HCT116 (cell line): Measurements from ENCODE around the gene DIS3L2. TPM values are rescaled to one million over a fixed set of nuclear protein-coding genes. Genes with fewer than 3 reads are reported as not detected.

Experiments used
- ATAC-seq: fragments of 200-7000 bp; cut with Tn5 transposase; 2 replicates; pipeline ENCODE4 v1.9.1; 2020; ENCODE audit warnings: mild to moderate bottlenecking, moderate library complexity
- BruUV-seq: library from RNA; stranded (reverse); fragments of 400-500 nt; replicated peaks from 2 replicates; lab custom pipeline; 2021; lab: Mats Ljungman, UMichigan
- CTCF ChIA-PET: fragments of 300-600 bp; sonication (Branson Sonifier 250); formaldehyde crosslinking; loops from one replicate; lab custom pipeline; 2021; ENCODE audit warnings: antibody characterized with exemption; lab: Charles Lee
- POLR2A ChIA-PET: fragments of 300-600, 350-600 bp; sonication (Branson Sonifier 250); formaldehyde crosslinking; loops from one replicate; lab custom pipeline; 2021; ENCODE audit warnings: antibody characterized with exemption; lab: Charles Lee
- RAD21 ChIA-PET, 2 experiments: fragments of 300-600 bp; sonication (Branson Sonifier 250); formaldehyde crosslinking; loops; one replicate each; lab custom pipeline; 2023; ENCODE audit warnings: low total read pairs in 2 of 2; ENCODE audit not compliant: uncharacterized antibody in 2 of 2, unreplicated experiment in 2 of 2, low non-redundant PET in 1 of 2; lab: Charles Lee
- DNase-seq: peaks from one replicate; pipeline ENCODE4 v3.0.0-alpha.2; 2010; ENCODE audit warnings: low read depth, low spot score
- H2AFZ ChIP-seq: fragments of 200-600 bp; shearing (Covaris generic), sonication (generic); 2 replicates; pipeline ENCODE4 v1.6.1; 2017; ENCODE audit warnings: low read depth, mixed run types, mixed read lengths, antibody characterized with exemption, low read length; ENCODE audit not compliant: poor library complexity, severe bottlenecking
- H3K27ac ChIP-seq: 2 replicates; pipeline ENCODE4 v1.5.1; 2012; ENCODE audit warnings: low read depth, low read length
- H3K27me3 ChIP-seq: fragments of 200-600 bp; sonication (generic); 2 replicates; pipeline ENCODE4 v1.6.1; 2016; ENCODE audit warnings: mixed run types, low read length, mixed read lengths; ENCODE audit not compliant: insufficient read depth
- H3K36me3 ChIP-seq, 2 experiments: fragments of 200-500 bp in 1 of 2; fragments of 200-600 bp in 1 of 2; sonication (Bioruptor generic) in 1 of 2; sonication (generic) in 1 of 2; 2 replicates each; pipeline versions ENCODE4 v1.5.1 to v1.6.1; 2014 to 2016; ENCODE audit warnings: low read length in 2 of 2, inconsistent platforms in 1 of 2, mixed read lengths in 1 of 2, mixed run types in 1 of 2; ENCODE audit not compliant: insufficient read depth in 2 of 2, control insufficient read depth in 1 of 2
- H3K4me1 ChIP-seq, 2 experiments: fragments of 200-600 bp in 1 of 2; sonication (generic) in 1 of 2; 2 replicates each; pipeline versions ENCODE4 v1.5.1 to v1.6.1; 2012 to 2017; ENCODE audit warnings: low read length in 2 of 2, inconsistent platforms in 1 of 2, mild to moderate bottlenecking in 1 of 2, mixed read lengths in 1 of 2, mixed run types in 1 of 2, moderate library complexity in 1 of 2; ENCODE audit not compliant: insufficient read depth in 2 of 2, control insufficient read depth in 1 of 2
- H3K4me2 ChIP-seq: fragments of 200-600 bp; sonication (generic); 2 replicates; pipeline ENCODE4 v1.6.1; 2017; ENCODE audit warnings: mixed run types, low read length, mixed read lengths
- H3K4me3 ChIP-seq, 2 experiments: fragments of 200-600 bp in 1 of 2; sonication (generic) in 1 of 2; replicated peaks in 1 of 2; 2 replicates each; pipeline ENCODE4 v1.5.1; 2011 to 2016; ENCODE audit warnings: low read length in 2 of 2, control low read depth in 1 of 2, low read depth in 1 of 2, mild to moderate bottlenecking in 1 of 2, mixed read lengths in 1 of 2, mixed run types in 1 of 2
- H3K79me2 ChIP-seq: fragments of 200-600 bp; sonication (generic); 2 replicates; pipeline ENCODE4 v1.6.1; 2017; ENCODE audit warnings: mild to moderate bottlenecking, mixed run types, low read length, moderate library complexity, mixed read lengths; ENCODE audit not compliant: insufficient read depth
- H3K9ac ChIP-seq: fragments of 200-600 bp; sonication (generic); 2 replicates; pipeline ENCODE4 v1.6.1; 2016; ENCODE audit warnings: low read length, mixed read lengths
- H3K9me2 ChIP-seq: fragments of 200-600 bp; sonication (generic), shearing (Covaris generic); 2 replicates; pipeline ENCODE4 v1.6.1; 2017; ENCODE audit warnings: mixed run types, mild to moderate bottlenecking, moderate library complexity; ENCODE audit not compliant: insufficient read depth
- H3K9me3 ChIP-seq, 2 experiments: fragments of 200-500 bp in 1 of 2; fragments of 200-600 bp in 1 of 2; sonication (Bioruptor generic) in 1 of 2; sonication (generic) in 1 of 2; 2 replicates each; pipeline ENCODE4 v1.6.1; 2014 to 2017; ENCODE audit warnings: low read length in 2 of 2, mixed read lengths in 2 of 2, inconsistent platforms in 1 of 2, low read depth in 1 of 2, mild to moderate bottlenecking in 1 of 2, mixed run types in 1 of 2, moderate library complexity in 1 of 2; ENCODE audit not compliant: control insufficient read depth in 1 of 2, insufficient read depth in 1 of 2
- H4K20me1 ChIP-seq: fragments of 200-600 bp; sonication (generic), shearing (Covaris generic); 2 replicates; pipeline ENCODE4 v1.6.1; 2017; ENCODE audit warnings: mixed run types, mild to moderate bottlenecking, moderate library complexity; ENCODE audit not compliant: insufficient read depth
- CBX3 ChIP-seq: IDR thresholded peaks from 2 replicates; pipeline ENCODE4 v1.6.1; 2012; ENCODE audit warnings: low read depth
- CEBPB ChIP-seq: IDR thresholded peaks from 2 replicates; pipeline ENCODE4 v1.6.1; 2012; ENCODE audit warnings: low read depth
- EGR1 ChIP-seq: IDR thresholded peaks from 2 replicates; pipeline ENCODE4 v1.6.1; 2012; ENCODE audit warnings: low read depth
- ELF1 ChIP-seq: IDR thresholded peaks from 2 replicates; pipeline ENCODE4 v1.6.1; 2012; ENCODE audit warnings: low read depth, borderline replicate concordance
- EZH2 ChIP-seq: fragments of 200-600 bp; sonication (generic); IDR thresholded peaks from 2 replicates; pipeline ENCODE4 v1.6.1; 2017; ENCODE audit warnings: antibody characterized with exemption, mixed run types
- EZH2phosphoT487 ChIP-seq: fragments of 200-600 bp; IDR thresholded peaks from 2 replicates; pipeline ENCODE4 v1.6.1; 2018; ENCODE audit warnings: antibody characterized with exemption, borderline replicate concordance
- JUND ChIP-seq: IDR thresholded peaks from 2 replicates; pipeline ENCODE4 v1.6.1; 2012
- POLR2A ChIP-seq: IDR thresholded peaks from 2 replicates; pipeline ENCODE4 v1.7.0; 2011; ENCODE audit warnings: borderline replicate concordance; ENCODE audit not compliant: insufficient read depth, insufficient read length; ENCODE audit errors: extremely low read depth
- RAD21 ChIP-seq: IDR thresholded peaks from 2 replicates; pipeline ENCODE4 v1.6.1; 2012; ENCODE audit warnings: low read depth, mild to moderate bottlenecking
- SIN3A ChIP-seq: IDR thresholded peaks from 2 replicates; pipeline ENCODE4 v1.6.1; 2012; ENCODE audit warnings: low read depth
- TCF7L2 ChIP-seq: IDR thresholded peaks from 2 replicates; pipeline ENCODE4 v1.7.0; 2011; ENCODE audit warnings: borderline replicate concordance, inconsistent platforms; ENCODE audit not compliant: insufficient read depth, insufficient read length; ENCODE audit errors: extremely low read depth
- ZFX ChIP-seq: fragments of 450-650 bp; IDR thresholded peaks from 2 replicates; pipeline ENCODE4 v1.6.1; 2017
- ZNF274 ChIP-seq: fragments of 200-500 bp; sonication (Bioruptor generic); IDR thresholded peaks from 2 replicates; pipeline ENCODE4 v1.6.1; 2014; ENCODE audit warnings: mild to moderate bottlenecking, low read depth, low read length, inconsistent platforms
- intact Hi-C: fragments of 100-400 bp; cut with micrococcal nuclease; formaldehyde crosslinking; loops from 2 replicates; pipeline ENCODE4 v1.10.0; 2022
- total RNA-seq: library from RNA; stranded (reverse); gene quantifications from one replicate; pipeline ENCODE4 v1.2.1, GENCODE V29; 2021; ENCODE audit not compliant: unreplicated experiment
- TF ChIP-seq, protein P1 (sequence below): IDR thresholded peaks from 2 replicates; pipeline ENCODE4 v1.6.1; 2012
- TF ChIP-seq, protein P2 (sequence below), 3 experiments: fragments of 200-600 bp in 1 of 3; sonication (generic) in 1 of 3; IDR thresholded peaks in 2 of 3; conservative IDR thresholded peaks in 1 of 3; 2 replicates each; pipeline ENCODE4 v1.5.1; 2012 to 2017; ENCODE audit warnings: low read depth in 2 of 3, low read length in 2 of 3, antibody characterized with exemption in 1 of 3, borderline replicate concordance in 1 of 3, control low read depth in 1 of 3, mild to moderate bottlenecking in 1 of 3, mixed read lengths in 1 of 3, mixed run types in 1 of 3, moderate library complexity in 1 of 3; ENCODE audit not compliant: insufficient read depth in 1 of 3

Gene DIS3L2
- total RNA-seq, 1 experiment from 2014 or later: 42.5 TPM

DNA sequence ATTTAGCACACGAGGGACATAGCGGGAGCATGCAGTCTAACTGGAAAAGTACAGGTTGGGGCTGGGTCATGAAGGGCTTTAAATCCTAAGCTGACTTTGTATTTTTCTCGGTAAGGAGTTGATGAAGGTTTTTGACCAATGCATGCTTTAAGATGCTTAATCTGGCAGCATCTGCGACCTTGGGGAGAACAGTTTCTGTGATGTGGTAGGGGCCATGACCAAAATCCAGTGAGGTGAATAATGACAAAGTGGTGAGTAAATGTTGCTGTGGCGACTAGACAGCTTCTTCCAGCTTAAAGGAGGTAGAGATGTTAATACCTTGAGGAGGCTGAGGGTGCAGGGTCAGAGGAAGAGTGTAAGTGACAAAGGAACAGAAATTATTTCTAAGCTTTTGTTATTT is 242.4 kb downstream of the DIS3L2 start:
- Histone ChIP-seq H3K9ac (no peak overlapping the region), H2AFZ (no peak overlapping the region), H3K36me3 (no peaks in the 10 kb centered on the region), H3K9me2 (no peaks in the 10 kb centered on the region), H3K4me2 (no peak overlapping the region), H3K4me1 (no peaks in the 10 kb centered on the region), H3K27me3 (no peaks in the 10 kb centered on the region), H4K20me1 (no peaks in the 10 kb centered on the region), H3K27ac (no peak overlapping the region), H3K4me3 (no peak overlapping the region), H3K9me3 (no peaks in the 10 kb centered on the region), H3K79me2 (no peaks in the 10 kb centered on the region)
- BruUV-seq: no TSS peak
- POLR2A ChIA-PET: no interaction called here
- RAD21 ChIA-PET: no interaction called here
- ATAC-seq (no peak), DNase-seq (no peak)
- TF ChIP-seq JUND (no peak), SIN3A (no peak), POLR2A (no peak), TCF7L2 (no peak), ZFX (no peak), RAD21 (no peak), CEBPB (no peak), EZH2phosphoT487 (no peak), ELF1 (no peak), EZH2 (no peak), CBX3 (no peak), EGR1 (no peak), ZNF274 (no peak)
- TF ChIP-seq, protein P1, sequence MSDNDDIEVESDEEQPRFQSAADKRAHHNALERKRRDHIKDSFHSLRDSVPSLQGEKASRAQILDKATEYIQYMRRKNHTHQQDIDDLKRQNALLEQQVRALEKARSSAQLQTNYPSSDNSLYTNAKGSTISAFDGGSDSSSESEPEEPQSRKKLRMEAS: no peak
- TF ChIP-seq, protein P2, sequence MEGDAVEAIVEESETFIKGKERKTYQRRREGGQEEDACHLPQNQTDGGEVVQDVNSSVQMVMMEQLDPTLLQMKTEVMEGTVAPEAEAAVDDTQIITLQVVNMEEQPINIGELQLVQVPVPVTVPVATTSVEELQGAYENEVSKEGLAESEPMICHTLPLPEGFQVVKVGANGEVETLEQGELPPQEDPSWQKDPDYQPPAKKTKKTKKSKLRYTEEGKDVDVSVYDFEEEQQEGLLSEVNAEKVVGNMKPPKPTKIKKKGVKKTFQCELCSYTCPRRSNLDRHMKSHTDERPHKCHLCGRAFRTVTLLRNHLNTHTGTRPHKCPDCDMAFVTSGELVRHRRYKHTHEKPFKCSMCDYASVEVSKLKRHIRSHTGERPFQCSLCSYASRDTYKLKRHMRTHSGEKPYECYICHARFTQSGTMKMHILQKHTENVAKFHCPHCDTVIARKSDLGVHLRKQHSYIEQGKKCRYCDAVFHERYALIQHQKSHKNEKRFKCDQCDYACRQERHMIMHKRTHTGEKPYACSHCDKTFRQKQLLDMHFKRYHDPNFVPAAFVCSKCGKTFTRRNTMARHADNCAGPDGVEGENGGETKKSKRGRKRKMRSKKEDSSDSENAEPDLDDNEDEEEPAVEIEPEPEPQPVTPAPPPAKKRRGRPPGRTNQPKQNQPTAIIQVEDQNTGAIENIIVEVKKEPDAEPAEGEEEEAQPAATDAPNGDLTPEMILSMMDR (IDR thresholded peaks at IDR 0.05 in 2 of 3, conservative IDR thresholded peaks at IDR 0.05 in 1 of 3; ENCODE audit: borderline replicate concordance in 1 of 3, insufficient read depth in 1 of 3, low read depth in 2 of 3, low read length in 2 of 3): no peak
- CTCF ChIA-PET: interaction anchor here (0.8 kb wide), 1 partner anchor 234 kb away, joined by 3 read pairs; no protein-coding TSS in a partner anchor
- intact Hi-C loops: no loop called here
